H1 (cell line): ENCODE results near the gene CD68. TPM values are rescaled to one million over a fixed set of nuclear protein-coding genes. Genes with fewer than 3 reads are reported as not detected.

Experiments used
- CTCF ChIA-PET: fragments of 300-600 bp; sonication (Branson Sonifier 250); formaldehyde crosslinking; loops from one replicate; lab custom pipeline; 2021; ENCODE audit not compliant: partially characterized antibody; lab: Charles Lee
- POLR2A ChIA-PET: fragments of 300-600 bp; sonication (Branson Sonifier 250); formaldehyde crosslinking; loops from one replicate; lab custom pipeline; 2021; ENCODE audit warnings: inconsistent platforms; ENCODE audit not compliant: partially characterized antibody; lab: Charles Lee
- DNase-seq, 2 experiments: peaks; one replicate each; pipeline versions ENCODE4 v3.0.0 to v3.0.0-alpha.2; 2010 to 2022; ENCODE audit warnings: low spot score in 2 of 2, low read depth in 1 of 2, mixed read lengths in 1 of 2
- FAIRE-seq: peaks from 2 replicates; lab custom pipeline; 2011; peaks lifted over from hg19 to GRCh38; lab: Jason Lieb, UNC
- H2AFZ ChIP-seq: 2 replicates; pipeline ENCODE4 v1.8.1; 2012; ENCODE audit warnings: low read length, inconsistent platforms
- H2AK5ac ChIP-seq: 2 replicates; pipeline ENCODE4 v1.6.1; 2013; ENCODE audit warnings: low read depth, low read length
- H2BK120ac ChIP-seq: replicated peaks from 2 replicates; pipeline ENCODE3; 2013; ENCODE audit warnings: low read depth, low read length, inconsistent platforms
- H2BK12ac ChIP-seq: 2 replicates; pipeline ENCODE4 v1.6.1; 2013; ENCODE audit warnings: low read depth, low read length
- H2BK15ac ChIP-seq: 2 replicates; pipeline ENCODE4 v1.6.1; 2013; ENCODE audit warnings: low read length
- H2BK20ac ChIP-seq: 2 replicates; pipeline ENCODE4 v1.6.1; 2013; ENCODE audit warnings: low read length
- H2BK5ac ChIP-seq: 2 replicates; pipeline ENCODE4 v1.6.1; 2013; ENCODE audit warnings: low read depth, low read length
- H3K14ac ChIP-seq: 2 replicates; pipeline ENCODE4 v1.6.1; 2013; ENCODE audit warnings: inconsistent platforms; ENCODE audit not compliant: insufficient read length
- H3K18ac ChIP-seq: 2 replicates; pipeline ENCODE4 v1.6.1; 2013; ENCODE audit warnings: low read length; ENCODE audit errors: extremely low read depth
- H3K23ac ChIP-seq: 2 replicates; pipeline ENCODE4 v1.6.1; 2013; ENCODE audit warnings: inconsistent platforms; ENCODE audit not compliant: insufficient read length
- H3K23me2 ChIP-seq: 2 replicates; pipeline ENCODE4 v1.6.1; 2013; ENCODE audit warnings: low read depth, low read length
- H3K27ac ChIP-seq: 2 replicates; pipeline ENCODE4 v1.6.1; 2011; ENCODE audit warnings: low read depth, low read length, inconsistent platforms
- H3K27me3 ChIP-seq, 4 experiments: replicated peaks in 1 of 4; 1 replicate in 1 of 4; 2 replicates in 3 of 4; pipeline versions ENCODE4 v1.6.1 to v1.8.1; 2011 to 2013; ENCODE audit warnings: low read length in 3 of 4, mild to moderate bottlenecking in 3 of 4, inconsistent platforms in 2 of 4, mixed read lengths in 2 of 4, moderate library complexity in 1 of 4; ENCODE audit not compliant: control insufficient read depth in 3 of 4, insufficient read depth in 3 of 4; ENCODE audit errors: extremely low read depth in 1 of 4
- H3K36me3 ChIP-seq, 4 experiments: 2 replicates each; pipeline versions ENCODE4 v1.6.1 to v1.8.1; 2011 to 2013; ENCODE audit warnings: mild to moderate bottlenecking in 4 of 4, low read length in 3 of 4, moderate library complexity in 2 of 4, control low read depth in 1 of 4, inconsistent platforms in 1 of 4; ENCODE audit not compliant: insufficient read depth in 4 of 4, control insufficient read depth in 2 of 4
- H3K4ac ChIP-seq: replicated peaks from 2 replicates; pipeline ENCODE3; 2013; ENCODE audit warnings: low read length, low read depth, mixed read lengths, inconsistent platforms; ENCODE audit not compliant: insufficient read length
- H3K4me1 ChIP-seq, 4 experiments: replicated peaks in 1 of 4; 1 replicate in 1 of 4; 2 replicates in 3 of 4; pipeline versions ENCODE4 v1.6.1 to v1.8.1; 2011 to 2013; ENCODE audit warnings: low read length in 3 of 4, inconsistent platforms in 2 of 4, mixed read lengths in 1 of 4; ENCODE audit not compliant: insufficient read depth in 4 of 4, control insufficient read depth in 3 of 4
- H3K4me2 ChIP-seq, 2 experiments: 2 replicates each; pipeline versions ENCODE4 v1.6.1 to v1.8.1; 2011 to 2013; ENCODE audit warnings: low read depth in 2 of 2, low read length in 2 of 2, control low read depth in 1 of 2, inconsistent platforms in 1 of 2, mild to moderate bottlenecking in 1 of 2; ENCODE audit not compliant: insufficient read depth in 1 of 2
- H3K4me3 ChIP-seq, 4 experiments: fragments of 200-600, 300-600 bp in 1 of 4; sonication (generic), shearing (Covaris generic), sonication (Bioruptor Twin) in 1 of 4; 2 replicates each; pipeline versions ENCODE4 v1.5.1 to v1.8.1; 2011 to 2016; ENCODE audit warnings: low read length in 4 of 4, low read depth in 3 of 4, control low read depth in 2 of 4, inconsistent platforms in 2 of 4, mild to moderate bottlenecking in 2 of 4, mixed read lengths in 1 of 4, moderate library complexity in 1 of 4; ENCODE audit not compliant: insufficient read depth in 2 of 4; ENCODE audit errors: extremely low read depth in 1 of 4
- H3K56ac ChIP-seq: replicated peaks from 2 replicates; pipeline ENCODE3; 2013; ENCODE audit warnings: low read depth, mild to moderate bottlenecking, mixed read lengths, low read length, inconsistent platforms; ENCODE audit not compliant: insufficient read length
- H3K79me1 ChIP-seq: 2 replicates; pipeline ENCODE4 v1.6.1; 2013; ENCODE audit warnings: low read depth, low read length, control low read depth
- H3K79me2 ChIP-seq, 2 experiments: 2 replicates each; pipeline versions ENCODE4 v1.6.1 to v1.8.1; 2012 to 2013; ENCODE audit warnings: low read length in 2 of 2, mild to moderate bottlenecking in 2 of 2, inconsistent platforms in 1 of 2; ENCODE audit not compliant: insufficient read depth in 2 of 2, control insufficient read depth in 1 of 2
- H3K9ac ChIP-seq, 4 experiments: replicated peaks in 1 of 4; 1 replicate in 1 of 4; 2 replicates in 3 of 4; pipeline versions ENCODE4 v1.6.1 to v1.8.1; 2011 to 2013; ENCODE audit warnings: low read depth in 3 of 4, low read length in 3 of 4, control low read depth in 2 of 4, mild to moderate bottlenecking in 2 of 4, moderate library complexity in 2 of 4, inconsistent platforms in 1 of 4; ENCODE audit errors: extremely low read depth in 1 of 4
- H3K9me3 ChIP-seq, 2 experiments: 2 replicates each; pipeline versions ENCODE4 v1.6.1 to v1.8.1; 2012 to 2013; ENCODE audit warnings: mild to moderate bottlenecking in 2 of 2, moderate library complexity in 2 of 2, control low read depth in 1 of 2, inconsistent platforms in 1 of 2, low read depth in 1 of 2, low read length in 1 of 2, mixed read lengths in 1 of 2; ENCODE audit not compliant: insufficient read depth in 2 of 2
- H4K20me1 ChIP-seq, 2 experiments: replicated peaks in 1 of 2; 2 replicates each; pipeline versions ENCODE3 to v1.8.1; 2011 to 2013; ENCODE audit warnings: inconsistent platforms in 2 of 2, low read length in 2 of 2, mild to moderate bottlenecking in 1 of 2; ENCODE audit not compliant: insufficient read depth in 2 of 2, control insufficient read depth in 1 of 2
- H4K5ac ChIP-seq: 2 replicates; pipeline ENCODE4 v1.6.1; 2013; ENCODE audit warnings: low read length, low read depth, mixed read lengths, inconsistent platforms; ENCODE audit not compliant: insufficient read length
- H4K8ac ChIP-seq: 2 replicates; pipeline ENCODE4 v1.8.0; 2013; ENCODE audit warnings: mild to moderate bottlenecking, moderate library complexity, low read length, inconsistent platforms; ENCODE audit not compliant: insufficient read depth; ENCODE audit errors: extremely low read depth
- H4K91ac ChIP-seq: replicated peaks from 2 replicates; pipeline ENCODE3; 2013; ENCODE audit warnings: low read length, mixed read lengths, inconsistent platforms; ENCODE audit not compliant: insufficient read length
- EGR1 ChIP-seq: IDR thresholded peaks from 2 replicates; pipeline ENCODE4 v1.6.1; 2011; ENCODE audit warnings: low read depth, low read length, borderline replicate concordance
- GABPA ChIP-seq: IDR thresholded peaks from 2 replicates; pipeline ENCODE4 v1.6.1; 2011; ENCODE audit warnings: mild to moderate bottlenecking, low read length, moderate library complexity, borderline replicate concordance; ENCODE audit not compliant: insufficient read depth
- WGBS, 2 experiments: shearing (Covaris generic) in 1 of 2; methylation state at CpG; one replicate each; pipeline versions ENCODE4 v1.1.6 to v1.1.7; 2013 to 2015; ENCODE audit warnings: low lambda C conversion rate in 2 of 2, mixed read lengths in 2 of 2, inconsistent platforms in 1 of 2, low coverage in 1 of 2, missing lambda C conversion rate in 1 of 2; ENCODE audit not compliant: insufficient replicate concordance in 2 of 2, insufficient coverage in 1 of 2, insufficient read length in 1 of 2; ENCODE audit errors: extremely low coverage in 1 of 2, missing lambda C conversion rate in 1 of 2; 5-methylcytosine and 5-hydroxymethylcytosine counted together
- polyA plus RNA-seq, 7 experiments: library from polyadenylated mRNA; depleted of rRNA in 3 of 7; stranded (reverse) in 5 of 7; unstranded in 2 of 7; fragments of >200 nt in 5 of 7; fragments of 200-250 nt in 2 of 7; gene quantifications; 1 replicate in 5 of 7; 2 replicates in 1 of 7; 4 replicates in 1 of 7; pipeline versions ENCODE4 v1.2.1 to v1.2.3, GENCODE V29; 2011 to 2013; ENCODE audit warnings: missing spikeins in 2 of 7, mixed read lengths in 2 of 7
- total RNA-seq: library from RNA; stranded (reverse); fragmentation: NEBNext Ultra II Directional; extraction: Animal tissue kit (Norgen Biotek cat#: 25700); gene quantifications from 2 replicates; pipeline ENCODE4 v1.2.1, GENCODE V29; 2021

The CD68 gene
- total and polyA plus RNA-seq, 2 of the 8 experiments (the other 6 are each of a cell fraction or from before 2014, with no cell fraction given), result 0.18 TPM; not detected in 1

DNA sequence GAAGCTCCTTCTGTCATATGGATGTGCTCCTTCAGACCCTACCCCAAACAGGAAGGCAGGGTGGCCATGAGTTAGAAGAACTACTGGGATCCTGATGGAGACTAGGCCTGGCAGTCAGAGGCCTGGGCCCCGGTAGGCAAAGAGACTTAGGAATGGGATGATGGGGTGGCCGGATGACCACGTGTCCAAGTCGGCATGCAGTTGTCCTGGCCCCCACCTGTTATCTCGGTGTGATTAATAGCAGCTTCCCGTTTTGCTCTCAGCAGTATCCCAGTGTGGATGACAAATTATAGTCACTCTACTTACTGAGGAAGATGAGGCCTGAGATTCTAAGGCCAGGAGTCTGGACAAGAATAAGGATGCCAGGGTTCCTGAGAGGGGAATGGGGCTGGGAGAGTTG, 29.1 kb upstream of the CD68 start:
- Histone ChIP-seq H3K4me2 (no peak overlapping the region; a peak in 1 of 4 replicates), H3K23ac (no peak overlapping the region), H3K4ac (no peak overlapping the region), H3K36me3 (no peaks in the 10 kb centered on the region), H3K79me1 (no peaks in the 10 kb centered on the region), H4K5ac (no peak overlapping the region), H3K4me1 (peaks cover 0 to 6% (median 4%) of the 10 kb centered on the region in 4 experiments; a peak in 4 of 7 replicates), H4K8ac (no peak overlapping the region; the same call in 1 of the 2 replicates), H2BK20ac (no peak overlapping the region), H3K9me3 (no peaks in the 10 kb centered on the region), H2BK15ac (no peak overlapping the region), H3K56ac (no peak overlapping the region), H3K14ac (no peak overlapping the region), H2BK5ac (no peak overlapping the region), H3K9ac (no peak overlapping the region), H2BK12ac (no peak overlapping the region), H3K23me2 (peaks cover 6% of the 10 kb centered on the region; the same call in 1 of the 2 replicates), H4K20me1 (peaks cover 0 to 7% of the 10 kb centered on the region in 2 experiments), H3K27ac (no peak overlapping the region), H4K91ac (no peak overlapping the region), H3K79me2 (no peaks in the 10 kb centered on the region), H2AK5ac (no peak overlapping the region), H2AFZ (no peak overlapping the region), H3K4me3 (no peak overlapping the region), H3K18ac (no peak overlapping the region), H2BK120ac (no peak overlapping the region), H3K27me3 (peaks cover 0 to 5% (median 3%) of the 10 kb centered on the region in 4 experiments; a peak in 4 of 7 replicates)
- WGBS, 2 experiments, result 93% methylated on average over 2 of the region's 6 CpGs; no CpG with 5 or more reads in 1 of the 2 experiments
- FAIRE-seq, result no peak
- no peak for DNase-seq
- ChIA-PET CTCF (interaction anchor here (0.6 to 3.9 kb wide), 3 partner anchors 10 to 23 kb away, joined by 3 to 27 read pairs (median 4); partner anchors contain the start of gene SENP3), POLR2A (interaction anchor here (1.1 to 37.5 kb wide), 6 partner anchors 7 to 66 kb away, joined by 3 to 1144 read pairs (median 7); partner anchors contain the start of genes CD68, MPDU1, POLR2A and SOX15)
- TF ChIP-seq GABPA, result no peak
- no peak for TF ChIP-seq EGR1
